22Rv1 (cell line): ENCODE measurements around the gene CRB1.

Experiments used
- CTCF ChIP-seq: fragments of 450-650 bp; IDR thresholded peaks from 2 replicates; pipeline ENCODE4 v1.5.1; 2017; ENCODE audit warnings: mild to moderate bottlenecking
- ZFX ChIP-seq: fragments of 450-650 bp; IDR thresholded peaks from 2 replicates; pipeline ENCODE4 v1.6.1; 2017; ENCODE audit warnings: antibody characterized with exemption, borderline replicate concordance

DNA sequence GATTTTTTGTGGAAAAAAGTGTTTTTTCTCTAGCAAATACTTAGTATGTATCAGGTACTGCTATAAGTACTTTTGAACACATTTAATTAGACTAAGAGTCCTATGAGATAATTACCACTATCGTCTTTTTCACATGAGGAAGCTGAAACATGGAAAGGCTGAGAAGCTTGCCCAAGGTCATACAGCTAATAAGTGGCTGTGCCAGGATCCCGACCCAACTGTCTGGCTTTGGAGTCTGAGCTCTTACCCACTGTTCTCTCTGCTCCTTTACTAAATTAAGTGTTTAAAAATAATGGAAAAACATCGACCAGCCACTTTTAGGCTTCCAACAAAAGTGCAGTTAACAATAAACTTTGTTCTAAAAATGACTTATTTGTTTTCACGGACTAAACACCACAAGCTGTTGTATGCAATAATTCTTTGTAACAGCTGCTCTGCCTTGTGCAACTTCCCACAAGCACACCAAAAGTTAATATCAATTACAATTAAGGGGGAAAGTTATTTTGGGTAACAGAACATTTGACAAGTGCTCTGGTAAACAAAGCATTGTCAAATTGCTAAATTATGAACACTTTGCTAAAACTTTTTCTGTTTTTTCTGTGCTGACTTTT, 75.7 kb downstream of the CRB1 start:
- TF ChIP-seq CTCF (no peak), ZFX (no peak)
